ENCODE results near the gene SLC36A4.
"Not testable (repeated sequence)": the region's sequence is repeated elsewhere in the genome, so short reads cannot be mapped to it uniquely, and the experiment has no call there.

SLC36A4 gene

GRCh38 chr11:93197380-93198214, at the start of gene SLC36A4:
Gene SLC36A4, minus strand, starts transcription at chr11:93197991. Its CDS starts 159 bp downstream, at chr11:93197832.
- peak; percentile 75 for DNase-seq (ENCODE audit: low read depth)

GRCh38 chr11:93246790-93247189, 49.0 kb upstream of the SLC36A4 start:
- DNase-seq (ENCODE audit: low read depth), result not testable (repeated sequence)

- no peak for DNase-seq (ENCODE audit: low read depth)
Measured at GRCh38 chr11:93244018-93244417, 46.2 kb upstream of the SLC36A4 start.

GRCh38 chr11:93239966-93240365, 42.2 kb upstream of the SLC36A4 start:
- DNase-seq (ENCODE audit: low read depth), result no peak

- no peak for DNase-seq (ENCODE audit: low read depth)
Measured at GRCh38 chr11:93238956-93239355, 41.2 kb upstream of the SLC36A4 start.

GRCh38 chr11:93236741-93237675, 39.2 kb upstream of the SLC36A4 start:
- no peak for DNase-seq (ENCODE audit: low read depth)

- DNase-seq (ENCODE audit: low read depth), result peak; percentile 34
Measured at GRCh38 chr11:93234602-93235207, 36.9 kb upstream of the SLC36A4 start.

- DNase-seq (ENCODE audit: low read depth), result no peak
Measured at GRCh38 chr11:93229876-93230275, 32.1 kb upstream of the SLC36A4 start.

GRCh38 chr11:93225662-93226061, 27.9 kb upstream of the SLC36A4 start:
- no peak for DNase-seq (ENCODE audit: low read depth)

- no peak for DNase-seq (ENCODE audit: low read depth)
Measured at GRCh38 chr11:93221539-93221938, 23.7 kb upstream of the SLC36A4 start.

GRCh38 chr11:93220078-93220477, 22.3 kb upstream of the SLC36A4 start:
- DNase-seq (ENCODE audit: low read depth), result no peak

GRCh38 chr11:93219440-93219839, 21.6 kb upstream of the SLC36A4 start:
- DNase-seq (ENCODE audit: low read depth), result no peak

GRCh38 chr11:93216511-93217101, 18.8 kb upstream of the SLC36A4 start:
- DNase-seq (ENCODE audit: low read depth), result no peak

- no peak for DNase-seq (ENCODE audit: low read depth)
Measured at GRCh38 chr11:93213622-93214021, 15.8 kb upstream of the SLC36A4 start.

- no peak for DNase-seq (ENCODE audit: low read depth)
Measured at GRCh38 chr11:93212094-93212493, 14.3 kb upstream of the SLC36A4 start.

GRCh38 chr11:93209466-93209865, 11.7 kb upstream of the SLC36A4 start:
- no peak for DNase-seq (ENCODE audit: low read depth)

GRCh38 chr11:93208663-93209270, 11.0 kb upstream of the SLC36A4 start:
- DNase-seq (ENCODE audit: low read depth), result no peak

GRCh38 chr11:93199616-93200015, 1.8 kb upstream of the SLC36A4 start:
- DNase-seq (ENCODE audit: low read depth), result no peak

GRCh38 chr11:93198215-93198845, 539 bp upstream of the SLC36A4 start:
- DNase-seq (ENCODE audit: low read depth), result no peak

GRCh38 chr11:93196816-93197379, 893 bp downstream of the SLC36A4 start:
- no peak for DNase-seq (ENCODE audit: low read depth)
